Stimulated activated CD4-positive, alpha-beta T cell treated with anti-CD3 and anti-CD28 coated beads, TNF-alpha, amount 100 ng/mL, for 48 hours (primary cell): ENCODE measurements around the gene CTNNBL1.

Experiments
- DNase-seq, 3 donors: peaks; one replicate each; pipeline ENCODE4 v3.0.0-alpha.2; 2020; ENCODE audit warnings: low read depth in 3 of 3

CTNNBL1 gene

GRCh38 chr20:37777012-37777950, 83.5 kb downstream of the CTNNBL1 start:
- no peak for DNase-seq

- no peak for DNase-seq
These were observed 84.3 kb downstream of the CTNNBL1 start for GRCh38 chr20:37777988-37778659.

DNA sequence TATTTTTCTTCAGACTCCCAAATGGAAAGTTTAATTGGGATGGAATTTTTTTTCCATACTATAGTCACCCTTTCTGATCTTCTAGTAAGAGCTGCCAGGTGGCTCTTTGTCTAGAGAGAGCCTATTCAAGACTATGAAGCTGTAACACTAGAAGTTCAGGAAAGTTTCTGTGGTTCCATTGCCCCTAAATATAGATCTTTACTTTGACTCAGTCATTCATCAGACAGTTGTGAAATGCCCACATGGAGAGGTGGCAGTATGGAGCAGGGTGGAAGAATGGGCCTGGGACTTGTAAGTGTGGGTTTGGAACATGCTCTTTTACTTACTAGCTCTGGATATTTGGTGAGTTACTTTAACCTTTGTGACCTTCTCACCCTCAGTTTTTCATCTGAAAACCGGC, 87.8 kb downstream of the CTNNBL1 start:
- DNase-seq: no peak

GRCh38 chr20:37786043-37786442, 92.2 kb downstream of the CTNNBL1 start:
- no peak for DNase-seq

DNA sequence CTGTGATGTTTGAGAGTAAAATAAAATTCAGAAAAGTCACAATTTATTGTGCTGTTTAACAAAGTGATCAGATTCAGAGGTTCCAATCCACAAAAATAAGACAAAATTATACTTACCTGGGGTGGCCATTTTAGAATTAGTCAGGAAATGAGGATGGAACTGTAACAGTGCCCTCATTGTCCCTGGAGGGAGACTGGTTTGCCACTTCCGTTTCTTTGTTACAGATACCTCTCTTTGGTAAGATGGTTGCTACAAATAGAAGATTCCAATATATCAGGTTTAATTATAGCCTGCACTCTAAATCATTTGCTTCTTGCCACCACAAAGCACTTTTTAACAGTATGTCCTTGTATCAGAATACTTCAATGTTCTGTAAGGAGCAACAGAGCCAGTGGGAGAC, 95.6 kb downstream of the CTNNBL1 start:
- no peak for DNase-seq

GRCh38 chr20:37790900-37791299, 97.1 kb downstream of the CTNNBL1 start:
- no peak for DNase-seq

- no peak for DNase-seq
These were observed 102.3 kb downstream of the CTNNBL1 start for GRCh38 chr20:37796121-37796520.

GRCh38 chr20:37796733-37797132, 102.9 kb downstream of the CTNNBL1 start:
- DNase-seq: no peak

GRCh38 chr20:37797669-37798175, 103.9 kb downstream of the CTNNBL1 start:
- no peak for DNase-seq

GRCh38 chr20:37798312-37798711, 104.5 kb downstream of the CTNNBL1 start:
- DNase-seq: no peak

- no peak for DNase-seq
These were observed 106.8 kb downstream of the CTNNBL1 start for GRCh38 chr20:37800618-37801017.

GRCh38 chr20:37801921-37802320, 108.1 kb downstream of the CTNNBL1 start:
- no peak for DNase-seq

DNA sequence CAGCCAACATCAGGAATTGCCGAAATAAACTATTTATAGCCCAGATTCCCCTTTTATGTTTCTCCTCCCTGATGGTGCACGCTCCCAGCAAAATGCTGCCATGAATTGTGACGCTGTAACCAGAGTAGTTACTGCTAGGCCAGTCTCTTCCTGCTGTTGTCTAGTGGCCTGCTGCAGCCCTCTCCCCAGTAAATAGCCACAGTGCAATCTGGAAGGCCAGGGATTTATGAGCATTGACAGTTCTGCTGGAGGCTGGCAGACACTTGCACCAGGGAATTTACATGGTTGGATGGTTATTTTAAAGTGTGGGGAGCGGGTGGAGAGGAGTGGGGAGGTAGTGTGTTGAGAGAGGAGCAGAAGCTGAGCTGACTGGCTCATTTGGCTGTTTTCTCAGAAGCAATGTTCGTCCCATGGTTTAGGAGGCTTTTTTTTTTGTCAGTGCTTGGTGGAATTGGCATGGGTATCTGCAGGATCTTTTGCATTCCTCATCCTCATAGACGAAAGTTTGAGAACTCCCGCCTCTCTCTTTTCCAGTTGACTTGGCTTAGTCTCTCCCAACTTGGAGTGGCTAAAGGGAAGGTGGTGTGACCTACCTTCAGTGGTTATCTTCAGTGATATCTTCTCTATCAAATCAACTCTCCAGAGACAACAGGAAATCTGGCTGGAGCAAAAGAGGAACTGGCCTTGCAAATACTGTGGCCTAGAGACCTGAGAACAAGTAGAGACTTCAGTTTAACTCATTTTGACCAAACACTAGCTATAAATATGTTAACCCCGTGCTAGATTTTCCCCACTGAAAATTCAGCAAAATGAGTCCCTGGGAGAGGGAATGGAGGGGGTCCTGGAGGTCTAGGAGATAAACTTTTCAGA, 109.8 kb downstream of the CTNNBL1 start:
- no peak for DNase-seq

- no peak for DNase-seq
These were observed 111.0 kb downstream of the CTNNBL1 start for GRCh38 chr20:37804584-37805566.

DNA sequence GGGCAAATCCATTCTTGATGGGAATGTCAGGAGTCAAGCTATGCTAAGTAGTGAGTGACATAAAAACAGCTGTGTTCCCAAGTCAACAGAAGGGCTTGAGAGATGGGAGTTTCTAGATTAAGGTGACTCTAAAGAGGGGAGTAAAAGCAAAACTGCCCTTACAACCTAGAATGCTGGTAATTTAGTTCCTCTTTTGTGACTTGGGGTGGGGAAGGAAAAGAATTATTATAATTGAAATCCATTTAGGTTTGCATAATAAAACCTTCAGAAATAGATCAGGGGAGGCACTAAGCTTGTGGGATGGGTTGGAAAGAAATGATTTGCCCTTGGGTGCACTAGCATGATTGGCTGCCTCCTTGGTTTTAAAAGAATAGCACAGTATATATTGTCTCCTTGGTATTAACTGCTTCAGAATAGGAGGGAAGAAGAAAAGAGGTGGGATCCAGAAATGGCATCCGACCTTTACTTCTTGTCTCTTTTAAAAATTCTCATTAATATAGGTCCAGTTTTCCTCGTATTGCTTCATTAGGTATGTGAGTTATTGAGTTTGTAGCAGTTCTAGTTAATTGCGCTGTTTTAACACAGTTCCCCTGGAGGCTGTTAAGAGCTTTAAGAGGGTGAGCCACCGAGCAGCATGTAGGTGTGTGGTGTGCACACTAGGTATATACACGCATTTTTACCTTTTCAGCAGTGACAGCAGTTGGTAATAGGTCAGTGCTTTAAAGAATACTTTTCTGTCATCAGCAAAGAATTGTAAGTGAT, 113.8 kb downstream of the CTNNBL1 start:
- no peak for DNase-seq

DNA sequence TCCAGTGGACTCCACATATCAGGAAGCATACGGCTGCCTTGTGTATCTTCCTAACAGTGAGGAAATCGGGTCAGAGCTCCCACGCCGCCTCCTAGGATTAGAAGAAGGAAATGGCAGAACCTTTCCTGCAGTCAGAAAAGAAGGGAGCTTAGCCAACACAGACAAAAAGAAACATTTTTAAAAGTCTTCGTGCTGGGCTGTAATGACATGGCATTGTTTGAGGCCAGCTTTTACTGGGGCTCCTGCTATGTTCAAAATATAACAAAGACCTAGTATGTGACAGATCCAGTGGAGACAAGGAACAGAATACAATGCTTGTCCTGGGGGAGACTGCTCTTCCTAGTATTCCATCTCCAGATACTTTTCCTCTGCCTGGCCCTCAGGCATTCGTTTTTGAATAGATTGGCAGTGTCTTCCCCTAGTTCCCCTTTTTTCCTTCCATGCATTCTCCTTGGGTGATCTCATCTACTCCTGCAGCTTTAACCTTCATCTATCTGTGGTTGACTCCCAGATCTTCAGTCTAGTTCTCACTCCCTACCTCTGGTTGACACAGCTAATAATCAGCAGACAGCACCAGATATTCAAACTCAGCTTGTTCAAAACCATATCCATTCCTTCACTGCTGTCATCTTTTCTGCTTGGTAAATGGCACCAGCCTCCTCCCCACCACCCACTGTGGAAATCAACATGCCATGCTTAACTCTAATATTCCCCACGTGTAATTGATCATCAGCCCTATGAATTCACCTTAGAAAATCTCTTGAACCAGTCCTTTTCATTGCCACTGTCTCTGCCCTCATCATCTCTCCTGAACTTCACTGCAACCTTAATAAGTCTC, 114.6 kb downstream of the CTNNBL1 start:
- no peak for DNase-seq

- no peak for DNase-seq
These were observed 116.2 kb downstream of the CTNNBL1 start for GRCh38 chr20:37810027-37810426.

DNA sequence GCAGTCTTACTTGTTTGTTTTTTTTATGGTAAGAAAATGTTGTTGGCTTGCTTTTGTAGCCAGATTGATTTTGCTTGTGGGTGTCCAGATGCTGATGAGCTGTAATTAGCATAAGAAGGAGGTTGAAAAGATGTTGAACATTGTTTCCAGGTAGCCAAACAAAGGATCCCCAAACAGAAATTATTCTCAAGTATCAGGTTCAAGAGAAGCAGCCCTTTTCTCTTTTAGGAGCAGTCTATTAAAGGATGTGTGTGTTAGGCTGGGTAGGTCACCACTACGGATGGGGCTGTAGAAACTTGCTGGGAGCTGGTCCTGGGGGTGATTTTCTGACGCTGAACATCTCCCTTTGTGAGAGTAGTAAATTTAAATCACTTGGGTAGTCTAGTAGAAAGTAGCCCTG, 122.2 kb downstream of the CTNNBL1 start:
- DNase-seq: no peak

- no peak for DNase-seq
These were observed 122.9 kb downstream of the CTNNBL1 start for GRCh38 chr20:37816726-37817125.
